K562 (cell line): ENCODE results near the gene GDNF. TPM values are rescaled to one million over a fixed set of nuclear protein-coding genes. Genes with fewer than 3 reads are reported as not detected.

ENCODE experiments used
- ATAC-seq: fragments of 200-7000 bp; cut with Tn5 transposase; 3 replicates; pipeline ENCODE4 v1.9.1; 2020; ENCODE audit warnings: moderate library complexity
- BruUV-seq: library from RNA; stranded (reverse); fragments of 400-500 nt; replicated peaks from 2 replicates; lab custom pipeline; 2021; lab: Mats Ljungman, UMichigan
- CTCF ChIA-PET: fragments of 300-600 bp; formaldehyde crosslinking; extraction: SDS; loops from one replicate; lab custom pipeline; 2021; ENCODE audit warnings: low intra/inter-chr PET ratio; lab: Yijun Ruan, JAX
- POLR2A ChIA-PET: fragments of 300-600, 350-650 bp; sonication (Branson Sonifier 250); formaldehyde crosslinking; extraction: SDS; loops from one replicate; lab custom pipeline; 2021; ENCODE audit warnings: antibody characterized with exemption, inconsistent platforms; lab: Yijun Ruan, JAX
- DNase-seq, 4 experiments: peaks; one replicate each; pipeline versions ENCODE4 v3.0.0 to v3.0.0-alpha.2; 2011 to 2018; ENCODE audit warnings: low spot score in 3 of 4, mixed read lengths in 3 of 4; ENCODE audit errors: extremely low read depth in 1 of 4
- FAIRE-seq: peaks from 2 replicates; lab custom pipeline; 2011; peaks lifted over from hg19 to GRCh38; lab: Jason Lieb, UNC
- H2AFZ ChIP-seq: 2 replicates; pipeline ENCODE4 v1.6.0; 2011; ENCODE audit warnings: low read depth, low read length, control low read depth, inconsistent platforms
- H3K27ac ChIP-seq: fragments of 200-600 bp; 3 replicates; pipeline ENCODE4 v1.8.0; 2011; ENCODE audit warnings: low read depth, mild to moderate bottlenecking, control low read depth, inconsistent platforms, low read length, moderate library complexity, mixed read lengths; ENCODE audit errors: extremely low read depth
- H3K27me3 ChIP-seq, 2 experiments: fragments of 300-600 bp in 1 of 2; 2 replicates in 1 of 2; 3 replicates in 1 of 2; pipeline versions ENCODE4 v1.6.0 to v1.8.0; 2011; ENCODE audit warnings: inconsistent platforms in 2 of 2, low read length in 2 of 2, mild to moderate bottlenecking in 1 of 2, mixed read lengths in 1 of 2, moderate library complexity in 1 of 2; ENCODE audit not compliant: control insufficient read depth in 2 of 2, insufficient read depth in 2 of 2
- H3K36me3 ChIP-seq: fragments of 300-600 bp; 3 replicates; pipeline ENCODE4 v1.8.0; 2011; ENCODE audit warnings: mild to moderate bottlenecking, low read length, inconsistent platforms; ENCODE audit not compliant: control insufficient read depth, insufficient read depth
- H3K4me1 ChIP-seq, 2 experiments: fragments of 200-600 bp in 1 of 2; replicated peaks in 1 of 2; 2 replicates in 1 of 2; 3 replicates in 1 of 2; pipeline versions ENCODE4 v1.5.1 to v1.8.0; 2011; ENCODE audit warnings: inconsistent platforms in 2 of 2, low read length in 2 of 2, mild to moderate bottlenecking in 1 of 2, mixed read lengths in 1 of 2, moderate library complexity in 1 of 2; ENCODE audit not compliant: control insufficient read depth in 2 of 2, insufficient read depth in 2 of 2
- H3K4me2 ChIP-seq: 2 replicates; pipeline ENCODE4 v1.6.1; 2011; ENCODE audit warnings: low read length, control low read depth, inconsistent platforms, mixed read lengths; ENCODE audit not compliant: insufficient read depth
- H3K4me3 ChIP-seq: fragments of 200-600 bp; sonication (generic), shearing (Covaris generic); 2 replicates; pipeline ENCODE4 v1.5.1; 2016; ENCODE audit warnings: control low read depth, inconsistent platforms
- H3K79me2 ChIP-seq: fragments of 200-600 bp; 3 replicates; pipeline ENCODE4 v1.8.0; 2011; ENCODE audit warnings: low read length, inconsistent platforms; ENCODE audit not compliant: control insufficient read depth, insufficient read depth
- H3K9ac ChIP-seq, 2 experiments: 2 replicates each; pipeline versions ENCODE4 v1.6.0 to v1.6.1; 2011; ENCODE audit warnings: low read depth in 2 of 2, low read length in 2 of 2, control low read depth in 1 of 2, inconsistent platforms in 1 of 2, mild to moderate bottlenecking in 1 of 2, mixed read lengths in 1 of 2; ENCODE audit not compliant: insufficient read depth in 1 of 2
- H3K9me1 ChIP-seq: one replicate; pipeline ENCODE4 v1.6.0; 2011; ENCODE audit warnings: inconsistent platforms, mild to moderate bottlenecking, low read length, moderate library complexity; ENCODE audit not compliant: control insufficient read depth, insufficient read depth
- H3K9me3 ChIP-seq: replicated peaks from 2 replicates; pipeline ENCODE4 v1.5.1; 2011; ENCODE audit warnings: low read depth, low read length, inconsistent platforms; ENCODE audit not compliant: control insufficient read depth, insufficient read depth
- H4K20me1 ChIP-seq: replicated peaks from 2 replicates; pipeline ENCODE4 v1.6.1; 2011; ENCODE audit warnings: low read length, inconsistent platforms, mixed read lengths; ENCODE audit not compliant: control insufficient read depth, insufficient read depth
- AFF4 ChIP-seq: sonication (generic); formaldehyde crosslinking; IDR thresholded peaks from 2 replicates; pipeline ENCODE4 v1.8.0; 2023; ENCODE audit warnings: mild to moderate bottlenecking, missing genetic modification reagents
- CEBPB ChIP-seq: fragments of 450-650 bp; IDR thresholded peaks from 2 replicates; pipeline ENCODE4 v1.6.1; 2016; ENCODE audit warnings: missing genetic modification characterization, missing compliant biosample characterization
- EWSR1 ChIP-seq: fragments of 450-650 bp; IDR thresholded peaks from 2 replicates; pipeline ENCODE4 v1.6.1; 2018; ENCODE audit warnings: borderline replicate concordance, mild to moderate bottlenecking, low read depth, moderate library complexity; ENCODE audit not compliant: partially characterized antibody
- FOSL1 ChIP-seq: fragments of 200-800 bp; sonication (Bioruptor generic); conservative IDR thresholded peaks from 2 replicates; pipeline ENCODE4 v1.6.1; 2016; ENCODE audit warnings: missing genetic modification characterization, missing compliant biosample characterization
- FOXM1 ChIP-seq, 2 experiments: fragments of 450-650 bp in 1 of 2; sonication (generic) in 1 of 2; formaldehyde crosslinking in 1 of 2; IDR thresholded peaks; 2 replicates each; pipeline versions ENCODE4 v1.6.1 to v1.9.0; 2017 to 2022; ENCODE audit warnings: low read depth in 2 of 2, mild to moderate bottlenecking in 2 of 2, missing genetic modification reagents in 1 of 2, moderate library complexity in 1 of 2
- MEF2A ChIP-seq: IDR thresholded peaks from 2 replicates; pipeline ENCODE4 v1.6.1; 2011; ENCODE audit warnings: low read depth, mild to moderate bottlenecking, low read length, moderate library complexity; ENCODE audit not compliant: control insufficient read depth
- NFRKB ChIP-seq: fragments of 450-650 bp; IDR thresholded peaks from 2 replicates; pipeline ENCODE4 v1.6.1; 2016; ENCODE audit warnings: low read depth
- PKNOX1 ChIP-seq: fragments of 450-650 bp; IDR thresholded peaks from 2 replicates; pipeline ENCODE4 v1.6.1; 2016
- POU5F1 ChIP-seq: fragments of 150-350 bp; IDR thresholded peaks from 2 replicates; pipeline ENCODE4 v1.6.1; 2014; ENCODE audit warnings: borderline replicate concordance, low read length, low read depth, mild to moderate bottlenecking; ENCODE audit not compliant: partially characterized antibody
- SREBF2 ChIP-seq: sonication (generic); formaldehyde crosslinking; IDR thresholded peaks from 2 replicates; pipeline ENCODE4 v1.4.0; 2020; ENCODE audit warnings: mild to moderate bottlenecking, missing genetic modification reagents
- THRA ChIP-seq: fragments of 450-650 bp; IDR thresholded peaks from 2 replicates; pipeline ENCODE4 v1.6.1; 2017; ENCODE audit warnings: mild to moderate bottlenecking, moderate library complexity
- ZBTB8A ChIP-seq: fragments of 450-650 bp; IDR thresholded peaks from 2 replicates; pipeline ENCODE4 v1.6.1; 2018; ENCODE audit warnings: mild to moderate bottlenecking, moderate library complexity; ENCODE audit not compliant: partially characterized antibody
- WGBS: fragments of 100-300 bp; shearing (Covaris generic); methylation state at CpG from one replicate; pipeline ENCODE4 v1.1.6; 2016; ENCODE audit warnings: low coverage, mixed read lengths; ENCODE audit not compliant: insufficient coverage; ENCODE audit errors: missing lambda C conversion rate; 5-methylcytosine and 5-hydroxymethylcytosine counted together
- in situ Hi-C: fragments of 300-500 bp; cut with MboI; formaldehyde crosslinking; loops from 4 replicates; pipeline ENCODE4 v1.15.0; 2018; ENCODE audit warnings: inconsistent platforms, mixed read lengths
- intact Hi-C: fragments of 100-400 bp; cut with micrococcal nuclease; formaldehyde crosslinking; loops from 2 replicates; pipeline ENCODE4 v1.14.2; 2022
- polyA plus RNA-seq, 8 experiments: library from polyadenylated mRNA; depleted of rRNA in 4 of 8; stranded (reverse) in 5 of 8; unstranded in 3 of 8; fragments of >200 nt; fragmentation: Nextera tagmentation in 2 of 8; fragmentation: Illumina TruSeq in 1 of 8; extraction: Ambion mirVana in 2 of 8; extraction: Trizol in 1 of 8; gene quantifications; 2 replicates each; pipeline versions ENCODE4 v1.2.1 to v1.2.3, GENCODE V29; 2011 to 2014; ENCODE audit warnings: inconsistent platforms in 1 of 8, missing spikeins in 1 of 8
- total RNA-seq, 7 experiments: library from RNA; depleted of rRNA in 6 of 7; stranded (reverse); fragments of >200 nt in 6 of 7; fragmentation: Illumina TruSeq in 2 of 7; extraction: Trizol in 2 of 7; gene quantifications; 2 replicates each; pipeline versions ENCODE4 v1.2.1 to v1.2.3, GENCODE V29; 2011 to 2021; ENCODE audit warnings: low replicate concordance in 1 of 7
- TF ChIP-seq, protein P1 (sequence below): fragments of 250-450 bp; sonication (Bioruptor Pico); IDR thresholded peaks from 2 replicates; pipeline ENCODE4 v1.4.0; 2020; ENCODE audit warnings: mild to moderate bottlenecking, moderate library complexity

GDNF gene
- total and polyA plus RNA-seq, 9 of the 15 experiments (the other 6 are each of a cell fraction or from before 2014, with no cell fraction given) = not detected

GRCh38 chr5:37869216-37869615 is 29.4 kb upstream of the GDNF start:
- in situ Hi-C loops (no loop called here), intact Hi-C loops (no loop called here)
- H3K79me2 ChIP-seq = no peaks in the 10 kb centered on the region
- H4K20me1 ChIP-seq = no peaks in the 10 kb centered on the region
- no peak for FAIRE-seq
- no peaks in the 10 kb centered on the region for H3K9me1 ChIP-seq
- H3K27ac ChIP-seq = no peak overlapping the region
- no peak for ATAC-seq
- H3K36me3 ChIP-seq = no peaks in the 10 kb centered on the region
- POLR2A ChIA-PET = interaction anchor here (0.7 kb wide), 1 partner anchor 11 kb away, joined by 3 read pairs; no protein-coding TSS in a partner anchor
- H3K27me3 ChIP-seq = no peaks in the 10 kb centered on the region
- CTCF ChIA-PET = no interaction called here
- no peak overlapping the region for H3K9ac ChIP-seq
- no peak overlapping the region for H3K4me2 ChIP-seq
- no peaks in the 10 kb centered on the region for H3K9me3 ChIP-seq
- 3% methylated on average over 2 of the region's 2 CpGs for WGBS
- H3K4me1 ChIP-seq = no peaks in the 10 kb centered on the region
- no peak for DNase-seq
- H3K4me3 ChIP-seq = no peak overlapping the region
- no TSS peak for BruUV-seq
- H2AFZ ChIP-seq = no peak overlapping the region
- TF ChIP-seq NFRKB = no peak
- no peak for TF ChIP-seq THRA
- TF ChIP-seq ZBTB8A = no peak
- TF ChIP-seq EWSR1 = no peak
- TF ChIP-seq CEBPB (tag) = no peak
- TF ChIP-seq POU5F1 = no peak
- TF ChIP-seq PKNOX1 = no peak
- TF ChIP-seq, protein P1, sequence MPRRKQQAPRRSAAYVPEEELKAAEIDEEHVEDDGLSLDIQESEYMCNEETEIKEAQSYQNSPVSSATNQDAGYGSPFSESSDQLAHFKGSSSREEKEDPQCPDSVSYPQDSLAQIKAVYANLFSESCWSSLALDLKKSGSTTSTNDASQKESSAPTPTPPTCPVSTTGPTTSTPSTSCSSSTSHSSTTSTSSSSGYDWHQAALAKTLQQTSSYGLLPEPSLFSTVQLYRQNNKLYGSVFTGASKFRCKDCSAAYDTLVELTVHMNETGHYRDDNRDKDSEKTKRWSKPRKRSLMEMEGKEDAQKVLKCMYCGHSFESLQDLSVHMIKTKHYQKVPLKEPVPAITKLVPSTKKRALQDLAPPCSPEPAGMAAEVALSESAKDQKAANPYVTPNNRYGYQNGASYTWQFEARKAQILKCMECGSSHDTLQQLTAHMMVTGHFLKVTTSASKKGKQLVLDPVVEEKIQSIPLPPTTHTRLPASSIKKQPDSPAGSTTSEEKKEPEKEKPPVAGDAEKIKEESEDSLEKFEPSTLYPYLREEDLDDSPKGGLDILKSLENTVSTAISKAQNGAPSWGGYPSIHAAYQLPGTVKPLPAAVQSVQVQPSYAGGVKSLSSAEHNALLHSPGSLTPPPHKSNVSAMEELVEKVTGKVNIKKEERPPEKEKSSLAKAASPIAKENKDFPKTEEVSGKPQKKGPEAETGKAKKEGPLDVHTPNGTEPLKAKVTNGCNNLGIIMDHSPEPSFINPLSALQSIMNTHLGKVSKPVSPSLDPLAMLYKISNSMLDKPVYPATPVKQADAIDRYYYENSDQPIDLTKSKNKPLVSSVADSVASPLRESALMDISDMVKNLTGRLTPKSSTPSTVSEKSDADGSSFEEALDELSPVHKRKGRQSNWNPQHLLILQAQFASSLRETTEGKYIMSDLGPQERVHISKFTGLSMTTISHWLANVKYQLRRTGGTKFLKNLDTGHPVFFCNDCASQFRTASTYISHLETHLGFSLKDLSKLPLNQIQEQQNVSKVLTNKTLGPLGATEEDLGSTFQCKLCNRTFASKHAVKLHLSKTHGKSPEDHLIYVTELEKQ (CRISPR knock-in tag) = no peak
- TF ChIP-seq SREBF2 (CRISPR knock-in tag) = no peak
- no peak for TF ChIP-seq FOSL1 (tag)
- TF ChIP-seq MEF2A = no peak
- TF ChIP-seq AFF4 (CRISPR knock-in tag) = no peak
- TF ChIP-seq FOXM1 (IDR thresholded peaks at IDR 0.05; ENCODE audit: low read depth) = no peak
- TF ChIP-seq FOXM1 (CRISPR knock-in tag; IDR thresholded peaks at IDR 0.05; ENCODE audit: low read depth) = no peak
